H1 (cell line): ENCODE results near the gene TRMT61A. TPM values are rescaled to one million over a fixed set of nuclear protein-coding genes. Genes with fewer than 3 reads are reported as not detected.

Experiments
- polyA plus RNA-seq, 7 experiments: library from polyadenylated mRNA; depleted of rRNA in 3 of 7; stranded (reverse) in 5 of 7; unstranded in 2 of 7; fragments of >200 nt in 5 of 7; fragments of 200-250 nt in 2 of 7; gene quantifications; 1 replicate in 5 of 7; 2 replicates in 1 of 7; 4 replicates in 1 of 7; pipeline versions ENCODE4 v1.2.1 to v1.2.3, GENCODE V29; 2011 to 2013; ENCODE audit warnings: missing spikeins in 2 of 7, mixed read lengths in 2 of 7
- small RNA-seq: library from polyadenylated mRNA; stranded (forward); fragments of <200 nt; extraction: miRNeasy Mini kit (QIAGEN cat#:217004); gene quantifications from one replicate; pipeline ENCODE3, GENCODE V24; 2013; ENCODE audit not compliant: insufficient read depth
- total RNA-seq: library from RNA; stranded (reverse); fragmentation: NEBNext Ultra II Directional; extraction: Animal tissue kit (Norgen Biotek cat#: 25700); gene quantifications from 2 replicates; pipeline ENCODE4 v1.2.1, GENCODE V29; 2021

TRMT61A gene
- total and polyA plus RNA-seq, 2 of the 8 experiments (the other 6 are each of a cell fraction or from before 2014, with no cell fraction given) = 15.8 to 19.0 TPM

Small RNA genes within 50 kb of the gene (small RNA-seq; reads per million reads assigned to genes)
- gene RNU4-68P (not detected), gene RNU7-160P (not detected)

Other genes starting within 250 kb of the TRMT61A start
- 323 and 328 TPM in 2 replicates for gene EIF5, start 195.0 kb upstream of the TRMT61A start, total RNA-seq
- 179 and 184 TPM in 2 replicates for gene EIF5, start 195.0 kb upstream of the TRMT61A start, polyA plus RNA-seq (2011; rRNA removed)
- 76.6 and 76.9 TPM in 2 replicates for gene MARK3, start 143.8 kb upstream of the TRMT61A start, total RNA-seq
- gene MARK3, start 143.8 kb upstream of the TRMT61A start, polyA plus RNA-seq (2011; rRNA removed) = 37.6 and 39.4 TPM in 2 replicates
- 538 and 572 TPM in 2 replicates for gene CKB, start 6.4 kb upstream of the TRMT61A start, total RNA-seq
- gene CKB, start 6.4 kb upstream of the TRMT61A start, polyA plus RNA-seq (2011; rRNA removed) = 950 and 1,969 TPM in 2 replicates
- 29.2 and 29.5 TPM in 2 replicates for gene BAG5, start 33.5 kb downstream of the TRMT61A start, total RNA-seq
- gene BAG5, start 33.5 kb downstream of the TRMT61A start, polyA plus RNA-seq (2011; rRNA removed) = 5.9 and 7.4 TPM in 2 replicates
- gene COA8, start 33.8 kb downstream of the TRMT61A start, total RNA-seq = 35.0 and 35.5 TPM in 2 replicates
- gene COA8, start 33.8 kb downstream of the TRMT61A start, polyA plus RNA-seq (2011; rRNA removed) = 5.9 and 7.1 TPM in 2 replicates
- 130 and 134 TPM in 2 replicates for gene KLC1, start 100.0 kb downstream of the TRMT61A start, total RNA-seq
- 84.6 and 123 TPM in 2 replicates for gene KLC1, start 100.0 kb downstream of the TRMT61A start, polyA plus RNA-seq (2011; rRNA removed)
- 41.7 and 41.8 TPM in 2 replicates for gene XRCC3, start 186.3 kb downstream of the TRMT61A start, total RNA-seq
- gene XRCC3, start 186.3 kb downstream of the TRMT61A start, polyA plus RNA-seq (2011; rRNA removed) = 36.9 and 51.2 TPM in 2 replicates
- gene ZFYVE21, start 186.6 kb downstream of the TRMT61A start, total RNA-seq = 44.3 and 53.4 TPM in 2 replicates
- gene ZFYVE21, start 186.6 kb downstream of the TRMT61A start, polyA plus RNA-seq (2011; rRNA removed) = 127 and 143 TPM in 2 replicates